Measurements from ENCODE around the gene GLDC. TPM values are rescaled to one million over a fixed set of nuclear protein-coding genes. Genes with fewer than 3 reads are reported as not detected.
"Not testable (repeated sequence)": the region's sequence is repeated elsewhere in the genome, so short reads cannot be mapped to it uniquely, and the experiment has no call there.

GLDC gene
- total RNA-seq, 1 donor from 2014 or later = 37.4 TPM

DNA sequence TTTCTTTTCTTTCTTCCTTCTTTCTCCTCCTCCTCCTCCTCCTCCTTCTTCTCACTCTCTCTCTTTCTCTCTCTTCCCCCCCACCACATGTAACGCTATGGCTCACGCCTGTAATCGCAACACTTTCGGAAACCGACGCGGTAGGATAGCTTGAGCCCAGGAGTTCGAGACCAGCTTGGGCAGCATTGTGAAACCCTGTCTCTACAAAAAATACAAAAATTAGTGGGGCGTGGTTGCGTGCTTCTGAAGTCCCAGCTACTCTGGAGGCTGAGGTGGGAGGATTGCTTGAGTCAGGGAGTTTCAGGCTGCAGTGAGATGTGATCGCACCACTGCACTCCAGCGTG lies 736 bp upstream of the GLDC start:
- Mint-ChIP-seq H3K4me3 (peak overlapping the region; percentile 97), H3K27me3 (ENCODE audit: low read depth) (peaks cover 68% of the 10 kb centered on the region), H3K27ac (ENCODE audit: unreplicated experiment) (no peak overlapping the region), H3K36me3 (ENCODE audit: low read depth) (peaks cover 2% of the 10 kb centered on the region), H3K9me3 (no peaks in the 10 kb centered on the region), H3K4me1 (peaks cover 31% of the 10 kb centered on the region)
- no peak for DNase-seq (ENCODE audit: low read depth, low spot score)
- TF ChIP-seq, protein P1, sequence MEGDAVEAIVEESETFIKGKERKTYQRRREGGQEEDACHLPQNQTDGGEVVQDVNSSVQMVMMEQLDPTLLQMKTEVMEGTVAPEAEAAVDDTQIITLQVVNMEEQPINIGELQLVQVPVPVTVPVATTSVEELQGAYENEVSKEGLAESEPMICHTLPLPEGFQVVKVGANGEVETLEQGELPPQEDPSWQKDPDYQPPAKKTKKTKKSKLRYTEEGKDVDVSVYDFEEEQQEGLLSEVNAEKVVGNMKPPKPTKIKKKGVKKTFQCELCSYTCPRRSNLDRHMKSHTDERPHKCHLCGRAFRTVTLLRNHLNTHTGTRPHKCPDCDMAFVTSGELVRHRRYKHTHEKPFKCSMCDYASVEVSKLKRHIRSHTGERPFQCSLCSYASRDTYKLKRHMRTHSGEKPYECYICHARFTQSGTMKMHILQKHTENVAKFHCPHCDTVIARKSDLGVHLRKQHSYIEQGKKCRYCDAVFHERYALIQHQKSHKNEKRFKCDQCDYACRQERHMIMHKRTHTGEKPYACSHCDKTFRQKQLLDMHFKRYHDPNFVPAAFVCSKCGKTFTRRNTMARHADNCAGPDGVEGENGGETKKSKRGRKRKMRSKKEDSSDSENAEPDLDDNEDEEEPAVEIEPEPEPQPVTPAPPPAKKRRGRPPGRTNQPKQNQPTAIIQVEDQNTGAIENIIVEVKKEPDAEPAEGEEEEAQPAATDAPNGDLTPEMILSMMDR (conservative IDR thresholded peaks at IDR 0.05) = no peak

DNA sequence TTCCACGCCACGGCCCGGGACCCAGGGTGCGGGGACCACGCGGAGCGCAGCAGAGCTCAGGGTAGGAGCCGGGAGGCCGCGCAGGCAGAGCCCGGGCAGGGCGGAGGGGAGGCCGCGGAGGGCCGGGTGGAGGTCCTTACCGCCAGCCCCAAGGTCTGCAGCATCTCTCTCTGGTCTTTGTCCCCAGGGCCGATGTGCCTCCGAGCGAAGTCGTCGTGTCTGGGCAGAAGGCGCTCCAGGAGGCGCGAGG lies 499 bp downstream of the GLDC start:
- Mint-ChIP-seq H3K4me3 (peak overlapping the region; percentile 94), H3K4me1 (peaks cover 43% of the 10 kb centered on the region), H3K27me3 (ENCODE audit: low read depth) (peaks cover 68% of the 10 kb centered on the region)
- not testable (repeated sequence) for H3K36me3 Mint-ChIP-seq (ENCODE audit: low read depth); H3K27ac Mint-ChIP-seq (ENCODE audit: unreplicated experiment); H3K9me3 Mint-ChIP-seq
- DNase-seq (ENCODE audit: low read depth, low spot score) = peak; percentile 22

DNA sequence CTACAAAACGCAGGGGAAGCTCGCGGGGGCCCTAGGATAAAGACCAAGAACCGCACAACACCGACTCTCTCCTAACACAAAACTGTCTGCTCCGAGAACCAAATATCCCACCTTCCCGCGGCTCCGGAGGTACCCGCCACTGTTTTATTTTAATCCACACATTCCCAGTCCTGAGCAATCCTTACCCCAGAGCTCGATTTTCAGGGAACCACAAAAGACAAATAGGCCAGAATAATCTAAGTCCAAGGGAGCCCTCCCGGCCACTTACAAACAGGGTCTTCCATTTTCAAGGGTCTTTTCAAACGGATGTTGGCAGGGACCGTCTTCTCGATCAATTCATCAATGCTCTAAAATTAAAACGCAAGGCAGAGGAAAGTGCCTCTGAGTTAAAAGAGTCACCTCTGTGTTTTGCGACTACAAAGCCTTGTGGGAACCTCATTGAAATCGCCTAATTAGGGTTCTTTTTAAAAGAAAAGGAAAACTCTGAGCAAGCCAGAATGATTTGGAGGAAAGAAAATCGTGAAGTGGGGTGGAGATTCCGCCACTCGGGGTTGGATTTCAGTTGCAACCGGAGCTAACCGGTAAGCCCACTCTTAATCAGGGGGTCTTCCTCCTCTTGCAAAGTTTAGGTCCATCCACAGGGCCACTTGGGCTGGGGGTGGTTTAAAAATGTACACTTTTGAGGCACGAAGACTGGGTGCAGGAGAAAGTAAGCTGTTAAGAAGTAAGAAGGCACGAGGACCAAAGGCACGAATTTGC lies 1.0 kb downstream of the GLDC start:
- TF ChIP-seq, protein P1 (conservative IDR thresholded peaks at IDR 0.05) = no peak
- Mint-ChIP-seq H3K27me3 (ENCODE audit: low read depth) (peaks cover 68% of the 10 kb centered on the region), H3K27ac (ENCODE audit: unreplicated experiment) (no peak overlapping the region), H3K36me3 (ENCODE audit: low read depth) (peaks cover 2% of the 10 kb centered on the region), H3K4me3 (peak overlapping the region; percentile 94), H3K9me3 (no peaks in the 10 kb centered on the region), H3K4me1 (peaks cover 44% of the 10 kb centered on the region)
- no peak for DNase-seq (ENCODE audit: low read depth, low spot score)

DNA sequence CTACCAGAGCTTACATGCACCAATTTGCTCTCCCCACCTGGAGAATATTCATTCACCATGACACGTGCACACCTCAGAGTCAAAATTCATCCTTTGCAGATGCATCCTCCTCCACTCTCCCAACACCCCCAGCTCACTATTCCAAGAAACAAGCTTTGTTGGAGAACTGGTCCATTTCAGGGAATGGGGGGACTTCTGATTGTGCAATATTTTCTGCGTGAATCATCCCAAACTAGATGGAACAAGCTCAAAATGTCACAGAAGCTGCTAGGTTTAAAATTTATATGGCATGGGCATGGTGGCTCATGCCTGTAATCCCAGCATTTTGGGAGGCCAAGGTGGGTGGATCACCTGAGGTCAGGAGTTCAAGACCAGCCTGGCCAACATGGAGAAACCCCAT lies 3.6 kb downstream of the GLDC start:
- peaks cover 36% of the 10 kb centered on the region for H3K4me1 Mint-ChIP-seq
- H3K4me3 Mint-ChIP-seq = peak overlapping the region; percentile 55
- DNase-seq (ENCODE audit: low read depth, low spot score) = no peak
- H3K27ac Mint-ChIP-seq (ENCODE audit: unreplicated experiment) = no peak overlapping the region
- no peaks in the 10 kb centered on the region for H3K9me3 Mint-ChIP-seq
- peaks cover 2% of the 10 kb centered on the region for H3K36me3 Mint-ChIP-seq (ENCODE audit: low read depth)
- peaks cover 47% of the 10 kb centered on the region for H3K27me3 Mint-ChIP-seq (ENCODE audit: low read depth)
- TF ChIP-seq, protein P1 (conservative IDR thresholded peaks at IDR 0.05) = no peak

DNA sequence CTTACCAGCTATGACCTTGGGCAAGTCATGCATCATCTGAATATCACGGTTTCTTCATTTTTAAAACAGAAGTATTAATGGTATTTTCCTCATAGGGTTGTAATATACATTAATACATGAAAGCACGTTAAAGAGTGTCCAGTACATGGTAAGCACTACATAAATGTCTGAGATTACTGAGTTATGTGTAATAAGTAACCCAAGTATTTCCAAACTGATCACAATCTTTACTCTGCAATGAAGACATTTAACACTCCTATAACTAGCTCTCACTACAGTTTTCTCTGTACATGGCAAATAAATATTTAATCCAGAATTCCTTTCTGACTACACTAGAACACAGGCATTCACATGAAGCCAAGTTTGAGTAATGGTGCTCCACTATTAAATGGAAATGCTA lies 4.0 kb downstream of the GLDC start:
- Mint-ChIP-seq H3K27ac (ENCODE audit: unreplicated experiment) (no peak overlapping the region), H3K27me3 (ENCODE audit: low read depth) (peaks cover 43% of the 10 kb centered on the region), H3K36me3 (ENCODE audit: low read depth) (peaks cover 2% of the 10 kb centered on the region), H3K9me3 (no peaks in the 10 kb centered on the region), H3K4me1 (peaks cover 36% of the 10 kb centered on the region), H3K4me3 (peak overlapping the region; percentile 55)
- TF ChIP-seq, protein P1 (conservative IDR thresholded peaks at IDR 0.05) = no peak
- no peak for DNase-seq (ENCODE audit: low read depth, low spot score)

DNA sequence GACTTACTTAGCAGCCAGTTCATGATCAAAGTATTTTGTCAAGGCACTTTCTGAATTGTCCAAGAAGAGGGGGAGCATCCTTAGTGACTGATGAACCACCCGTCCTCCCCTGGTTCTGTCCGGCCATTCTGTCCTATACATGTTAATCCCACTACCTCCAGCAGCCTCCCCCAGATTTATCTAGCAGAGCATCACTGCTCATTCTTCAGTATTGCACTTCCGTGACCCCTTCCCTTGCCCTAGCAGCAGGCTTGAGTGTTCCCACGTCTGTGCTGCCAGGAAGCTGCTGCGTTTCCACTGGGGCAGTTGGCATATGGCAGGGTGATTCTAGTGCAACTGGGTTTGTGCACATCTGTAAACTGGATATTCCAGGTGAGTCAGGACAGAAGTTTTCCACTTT lies 4.5 kb downstream of the GLDC start:
- TF ChIP-seq, protein P1 (conservative IDR thresholded peaks at IDR 0.05) = no peak
- peaks cover 2% of the 10 kb centered on the region for H3K36me3 Mint-ChIP-seq (ENCODE audit: low read depth)
- H3K9me3 Mint-ChIP-seq = no peaks in the 10 kb centered on the region
- no peak for DNase-seq (ENCODE audit: low read depth, low spot score)
- no peak overlapping the region for H3K27ac Mint-ChIP-seq (ENCODE audit: unreplicated experiment)
- peaks cover 38% of the 10 kb centered on the region for H3K27me3 Mint-ChIP-seq (ENCODE audit: low read depth)
- H3K4me3 Mint-ChIP-seq = no peak overlapping the region
- H3K4me1 Mint-ChIP-seq = peaks cover 32% of the 10 kb centered on the region

Measured in neural crest cell (in vitro differentiated cells).